H9 (cell line): Measurements from ENCODE around the gene PEX14. TPM values are rescaled to one million over a fixed set of nuclear protein-coding genes. Genes with fewer than 3 reads are reported as not detected.
"Not testable (repeated sequence)": the region's sequence is repeated elsewhere in the genome, so short reads cannot be mapped to it uniquely, and the experiment has no call there.

ENCODE experiments used
- DNase-seq: peaks from one replicate; pipeline ENCODE4 v3.0.0-alpha.2; 2017
- H2AFZ ChIP-seq: one replicate; pipeline ENCODE4 v1.6.1; 2013; ENCODE audit warnings: mild to moderate bottlenecking, low read length, control low read depth, moderate library complexity
- H2AK5ac ChIP-seq: 2 replicates; pipeline ENCODE4 v1.6.1; 2013; ENCODE audit warnings: low read length, control low read depth, mixed read lengths; ENCODE audit not compliant: insufficient read length
- H2BK120ac ChIP-seq: one replicate; pipeline ENCODE4 v1.6.1; 2013; ENCODE audit warnings: low read depth, mild to moderate bottlenecking, low read length, control low read depth, inconsistent platforms; ENCODE audit not compliant: poor library complexity, severe bottlenecking
- H2BK12ac ChIP-seq: 2 replicates; pipeline ENCODE4 v1.6.1; 2013; ENCODE audit warnings: low read length, control low read depth, mixed read lengths, low read depth; ENCODE audit not compliant: insufficient read length
- H2BK15ac ChIP-seq: 2 replicates; pipeline ENCODE4 v1.6.1; 2013; ENCODE audit warnings: low read depth, low read length, control low read depth
- H2BK20ac ChIP-seq: one replicate; pipeline ENCODE4 v1.6.1; 2013; ENCODE audit warnings: low read depth, mild to moderate bottlenecking, low read length, control low read depth, inconsistent platforms; ENCODE audit not compliant: poor library complexity, severe bottlenecking
- H2BK5ac ChIP-seq: 2 replicates; pipeline ENCODE4 v1.6.1; 2013; ENCODE audit warnings: low read length, control low read depth, mixed read lengths; ENCODE audit not compliant: insufficient read length
- H3K14ac ChIP-seq: 2 replicates; pipeline ENCODE4 v1.6.1; 2013; ENCODE audit warnings: low read length, control low read depth; ENCODE audit not compliant: insufficient read depth
- H3K18ac ChIP-seq: 2 replicates; pipeline ENCODE4 v1.6.1; 2013; ENCODE audit warnings: low read depth, mild to moderate bottlenecking, mixed read lengths, low read length, control low read depth; ENCODE audit not compliant: insufficient read length
- H3K23ac ChIP-seq: 2 replicates; pipeline ENCODE4 v1.6.1; 2013; ENCODE audit warnings: low read length, control low read depth, mixed read lengths, low read depth; ENCODE audit not compliant: insufficient read length
- H3K23me2 ChIP-seq: 2 replicates; pipeline ENCODE4 v1.6.1; 2013; ENCODE audit warnings: low read depth, mild to moderate bottlenecking, mixed read lengths, low read length, control low read depth; ENCODE audit not compliant: insufficient read length, poor library complexity, severe bottlenecking
- H3K27ac ChIP-seq: 2 replicates; pipeline ENCODE4 v1.5.1; 2013; ENCODE audit warnings: low read length, control low read depth, mixed read lengths, low read depth; ENCODE audit not compliant: insufficient read length
- H3K27me3 ChIP-seq: 2 replicates; pipeline ENCODE4 v1.6.1; 2013; ENCODE audit warnings: low read length, control low read depth, inconsistent platforms; ENCODE audit not compliant: insufficient read depth
- H3K4ac ChIP-seq: 2 replicates; pipeline ENCODE4 v1.6.1; 2013; ENCODE audit warnings: low read depth, mild to moderate bottlenecking, control low read depth, inconsistent platforms, low read length, moderate library complexity
- H3K4me1 ChIP-seq: 2 replicates; pipeline ENCODE4 v1.6.1; 2013; ENCODE audit warnings: low read length, control low read depth, inconsistent platforms; ENCODE audit not compliant: insufficient read depth
- H3K4me2 ChIP-seq: 2 replicates; pipeline ENCODE4 v1.6.1; 2013; ENCODE audit warnings: low read length, control low read depth, mixed read lengths; ENCODE audit not compliant: insufficient read length, insufficient read depth
- H3K56ac ChIP-seq: 2 replicates; pipeline ENCODE4 v1.6.1; 2013; ENCODE audit warnings: low read depth, mild to moderate bottlenecking, mixed read lengths, low read length, control low read depth; ENCODE audit not compliant: insufficient read length
- H3K79me1 ChIP-seq: 2 replicates; pipeline ENCODE4 v1.6.1; 2013; ENCODE audit warnings: low read depth, mild to moderate bottlenecking, moderate library complexity, low read length, control low read depth, inconsistent platforms; ENCODE audit not compliant: insufficient read depth, poor library complexity, severe bottlenecking
- H3K79me2 ChIP-seq: 2 replicates; pipeline ENCODE4 v1.6.1; 2013; ENCODE audit warnings: low read length, control low read depth, inconsistent platforms; ENCODE audit not compliant: insufficient read depth
- H3K9ac ChIP-seq: 2 replicates; pipeline ENCODE4 v1.6.1; 2013; ENCODE audit warnings: low read length, control low read depth, mixed read lengths; ENCODE audit not compliant: insufficient read length; ENCODE audit errors: extremely low read depth
- H3K9me3 ChIP-seq: one replicate; pipeline ENCODE4 v1.6.1; 2013; ENCODE audit warnings: low read depth, low read length, inconsistent platforms; ENCODE audit not compliant: control insufficient read depth
- H3T11ph ChIP-seq: one replicate; pipeline ENCODE4 v1.6.1; 2013; ENCODE audit warnings: mild to moderate bottlenecking, low read length, control low read depth, inconsistent platforms
- H4K20me1 ChIP-seq: one replicate; pipeline ENCODE4 v1.6.1; 2013; ENCODE audit not compliant: control insufficient read depth, insufficient read length, insufficient read depth
- H4K5ac ChIP-seq: 2 replicates; pipeline ENCODE4 v1.6.1; 2013; ENCODE audit warnings: low read depth, mild to moderate bottlenecking, mixed read lengths, low read length, control low read depth; ENCODE audit not compliant: insufficient read length
- H4K8ac ChIP-seq: replicated peaks from 2 replicates; pipeline ENCODE4 v1.6.1; 2013; ENCODE audit warnings: low read length, control low read depth, mixed read lengths, low read depth; ENCODE audit not compliant: insufficient read length
- H4K91ac ChIP-seq: 2 replicates; pipeline ENCODE4 v1.6.1; 2013; ENCODE audit warnings: low read depth, mild to moderate bottlenecking, moderate library complexity, mixed read lengths, low read length, control low read depth; ENCODE audit not compliant: insufficient read length
- H3K27ac Mint-ChIP-seq, 3 experiments: 2 replicates in 2 of 3; 3 replicates in 1 of 3; pipeline ENCODE4 v1.8.0; 2020 to 2021; ENCODE audit warnings: mixed read lengths in 3 of 3, mild to moderate bottlenecking in 1 of 3, moderate library complexity in 1 of 3
- H3K27me3 Mint-ChIP-seq: 2 replicates; pipeline ENCODE4 v1.8.0; 2021; ENCODE audit warnings: low read depth, mild to moderate bottlenecking, moderate library complexity, mixed read lengths
- H3K36me3 Mint-ChIP-seq, 3 experiments: 2 replicates in 2 of 3; 3 replicates in 1 of 3; pipeline ENCODE4 v1.8.0; 2020 to 2021; ENCODE audit warnings: low read depth in 3 of 3, mixed read lengths in 3 of 3; ENCODE audit not compliant: insufficient read depth in 1 of 3
- H3K4me1 Mint-ChIP-seq, 2 experiments: 2 replicates each; pipeline ENCODE4 v1.8.0; 2020; ENCODE audit warnings: mixed read lengths in 2 of 2
- H3K4me3 Mint-ChIP-seq, 2 experiments: 2 replicates in 1 of 2; 3 replicates in 1 of 2; pipeline ENCODE4 v1.8.0; 2020 to 2021; ENCODE audit warnings: mild to moderate bottlenecking in 2 of 2, mixed read lengths in 2 of 2, moderate library complexity in 1 of 2
- H3K9me3 Mint-ChIP-seq, 2 experiments: 2 replicates in 1 of 2; 3 replicates in 1 of 2; pipeline ENCODE4 v1.8.0; 2020; ENCODE audit warnings: mild to moderate bottlenecking in 2 of 2, mixed read lengths in 2 of 2, moderate library complexity in 1 of 2
- WGBS: extraction: QIAGEN DNeasy Blood & Tissue Kit; methylation state at CpG from one replicate; pipeline ENCODE4 v1.1.7; 2013; ENCODE audit warnings: missing lambda C conversion rate, low lambda C conversion rate, mixed read lengths; ENCODE audit not compliant: insufficient read length; ENCODE audit errors: extremely low coverage; 5-methylcytosine and 5-hydroxymethylcytosine counted together
- total RNA-seq: library from RNA; stranded (reverse); gene quantifications from 2 replicates; pipeline ENCODE4 v1.2.1, GENCODE V29; 2021

Gene PEX14
- total RNA-seq, 1 experiment from 2014 or later, result 23.9 TPM

DNA sequence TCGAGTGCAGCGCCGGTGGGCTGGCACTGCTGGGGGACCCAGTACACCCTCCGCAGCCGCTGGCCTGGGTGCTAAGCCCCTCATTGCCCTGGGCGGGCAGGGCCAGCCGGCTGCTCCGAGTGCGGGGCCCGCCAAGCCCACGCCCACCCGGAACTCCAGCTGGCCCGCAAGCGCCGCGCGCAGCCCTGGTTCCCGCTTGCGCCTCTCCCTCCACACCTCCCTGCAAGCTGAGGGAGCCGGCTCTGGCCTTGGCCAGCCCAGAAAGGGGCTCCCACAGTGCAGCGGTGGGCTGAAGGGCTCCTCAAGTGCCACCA lies 48.3 kb upstream of the PEX14 start:
- not testable (repeated sequence) for H3K4me2 ChIP-seq, H3K4me3 Mint-ChIP-seq

More for the DNA sequence above, 48.3 kb upstream of the PEX14 start:
- no CpG with 5 or more reads among the region's 21 CpGs for WGBS
- H2AK5ac ChIP-seq, H3K9ac ChIP-seq, H2BK15ac ChIP-seq, H3K4me1 ChIP-seq, H4K91ac ChIP-seq, H3K56ac ChIP-seq, H3K27me3 ChIP-seq, H3K79me2 ChIP-seq, H3K27me3 Mint-ChIP-seq, H2BK120ac ChIP-seq, H2BK12ac ChIP-seq, H3K23me2 ChIP-seq, H4K20me1 ChIP-seq, H4K5ac ChIP-seq, H3K27ac ChIP-seq, DNase-seq, H3K79me1 ChIP-seq, H2AFZ ChIP-seq, H2BK5ac ChIP-seq, H3T11ph ChIP-seq, H3K27ac Mint-ChIP-seq, H3K9me3 ChIP-seq, H2BK20ac ChIP-seq, H3K9me3 Mint-ChIP-seq, H3K23ac ChIP-seq, H3K4ac ChIP-seq, H4K8ac ChIP-seq, H3K18ac ChIP-seq, H3K14ac ChIP-seq: not testable (repeated sequence)
- Mint-ChIP-seq H3K4me1 (peaks cover 16 to 20% of the 10 kb centered on the region in 2 experiments), H3K36me3 (peaks cover under 1 to 18% (median 1%) of the 10 kb centered on the region in 3 experiments; a peak in 4 of 7 replicates)
